Stimulated activated CD8-positive, alpha-beta memory T cell treated with anti-CD3 and anti-CD28 coated beads, Interleukin-7, amount 100 ng/mL, for 24 hours (primary cell): ENCODE results near the gene PRKCD.

Experiments used
- DNase-seq: peaks from one replicate; pipeline ENCODE4 v3.0.0-alpha.2; 2020; ENCODE audit warnings: low read depth

PRKCD gene

GRCh38 chr3:53232641-53233377 lies 71.8 kb downstream of the PRKCD start:
- DNase-seq = no peak

- no peak for DNase-seq
These were observed 73.3 kb downstream of the PRKCD start for GRCh38 chr3:53234130-53234840.

DNA sequence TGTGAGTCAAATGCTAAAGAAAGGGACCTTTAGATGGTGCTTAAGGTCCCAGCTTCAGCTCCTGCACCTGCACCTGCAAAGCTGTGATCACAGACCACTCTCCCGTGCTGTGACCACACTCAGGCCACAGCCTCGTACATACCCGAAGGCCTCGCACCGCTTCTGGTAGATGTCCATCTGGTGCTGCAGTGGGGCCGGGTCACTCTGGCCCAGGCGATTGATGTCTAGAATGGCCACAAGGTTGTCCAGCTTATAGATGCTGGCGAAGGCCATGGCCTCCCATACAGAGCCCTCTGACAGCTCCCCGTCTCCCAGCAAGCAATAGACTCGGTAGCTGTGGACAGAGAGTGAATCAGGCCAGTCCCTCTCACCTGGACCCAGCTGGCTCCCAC lies 73.8 kb downstream of the PRKCD start:
- no peak for DNase-seq

DNA sequence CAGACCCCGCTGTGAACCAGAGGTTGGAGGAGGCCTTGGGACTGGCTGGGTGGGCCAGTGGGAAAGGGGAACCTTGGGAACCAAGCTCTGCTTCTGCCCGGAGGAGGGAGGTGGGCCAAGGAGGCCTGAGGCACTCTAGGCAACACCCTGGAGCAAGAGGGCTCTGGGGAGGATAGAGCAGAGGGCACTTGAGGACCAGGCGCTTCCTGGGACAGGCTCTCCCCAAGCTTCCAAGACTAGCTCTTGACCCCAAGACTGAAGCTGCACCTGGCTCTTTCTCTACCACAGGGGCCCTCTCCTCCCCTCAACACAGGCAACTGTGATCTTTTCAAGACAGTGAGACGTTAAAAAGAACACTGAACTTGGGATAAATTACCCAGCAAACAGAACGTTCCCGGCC lies 74.5 kb downstream of the PRKCD start:
- DNase-seq = no peak

GRCh38 chr3:53236112-53236841 lies 75.3 kb downstream of the PRKCD start:
- no peak for DNase-seq

GRCh38 chr3:53238051-53238850 lies 77.2 kb downstream of the PRKCD start:
- no peak for DNase-seq

GRCh38 chr3:53238886-53239285 lies 77.9 kb downstream of the PRKCD start:
- no peak for DNase-seq

- no peak for DNase-seq
These were observed 78.8 kb downstream of the PRKCD start for GRCh38 chr3:53239800-53240199.

GRCh38 chr3:53240989-53241972 lies 80.3 kb downstream of the PRKCD start:
- DNase-seq = no peak

DNA sequence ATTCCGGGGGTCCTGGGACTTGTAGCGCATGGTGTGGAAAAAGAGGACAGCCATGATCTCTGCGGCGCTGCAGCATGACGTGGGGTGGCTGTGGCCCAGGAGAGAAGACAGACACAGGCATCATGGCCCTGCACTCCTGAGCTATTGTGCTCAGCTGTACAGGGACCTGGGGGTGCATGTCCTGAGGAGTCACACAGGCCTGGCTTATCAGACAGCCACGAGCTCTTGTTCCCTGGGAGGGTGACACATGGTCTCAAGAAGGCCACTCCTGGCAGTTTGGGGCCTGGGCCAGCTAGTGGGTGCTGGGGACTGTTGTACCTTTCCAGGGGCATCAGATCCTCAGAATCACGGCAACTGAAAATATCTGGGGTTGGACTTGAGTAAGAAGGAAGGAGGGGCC lies 81.1 kb downstream of the PRKCD start:
- no peak for DNase-seq
